ENCODE data around the gene CLSTN2. TPM values are rescaled to one million over a fixed set of nuclear protein-coding genes. Genes with fewer than 3 reads are reported as not detected.

Gene CLSTN2
- total and polyA plus RNA-seq, 9 donors = 28.9 to 263 (median 134) TPM

- Histone ChIP-seq H3K36me3 (no peaks in the 10 kb centered on the region), H3K27me3 (no peaks in the 10 kb centered on the region), H3K27ac (no peak overlapping the region), H3K9me3 (no peaks in the 10 kb centered on the region), H3K4me1 (ENCODE audit: insufficient read depth) (no peaks in the 10 kb centered on the region), H3K4me3 (no peak overlapping the region)
- DNase-seq = no peak
- TF ChIP-seq CTCF (IDR thresholded peaks at IDR 0.05) = no peak
- no peak for TF ChIP-seq POLR2A (IDR thresholded peaks at IDR 0.05)
- TF ChIP-seq EP300 (IDR thresholded peaks at IDR 0.05) = no peak
- intact Hi-C loops (cut with DNase I) = loop anchor here in 1 of 4 donors (2.0 kb wide), 1 partner anchor 17 kb away; no protein-coding TSS in a partner anchor
- 86 to 90% (median 86%) methylated on average over 3 of the region's 3 CpGs for WGBS, 3 donors
Measured at GRCh38 chr3:140597364-140597763, 662.4 kb downstream of the CLSTN2 start.

GRCh38 chr3:140597792-140598191, 662.8 kb downstream of the CLSTN2 start:
- H3K27me3 ChIP-seq = no peaks in the 10 kb centered on the region
- no peak for TF ChIP-seq EP300 (IDR thresholded peaks at IDR 0.05)
- no peak for TF ChIP-seq CTCF (IDR thresholded peaks at IDR 0.05)
- no peak for TF ChIP-seq POLR2A (IDR thresholded peaks at IDR 0.05)
- 41 to 60% (median 53%) methylated on average over 2 of the region's 2 CpGs for WGBS, 3 donors
- no peaks in the 10 kb centered on the region for H3K36me3 ChIP-seq
- H3K4me1 ChIP-seq (ENCODE audit: insufficient read depth) = no peaks in the 10 kb centered on the region
- H3K4me3 ChIP-seq = no peak overlapping the region
- intact Hi-C loops (cut with DNase I) = loop anchor here in 1 of 4 donors (2.0 kb wide), 1 partner anchor 17 kb away; no protein-coding TSS in a partner anchor
- DNase-seq = no peak
- H3K27ac ChIP-seq = no peak overlapping the region
- no peaks in the 10 kb centered on the region for H3K9me3 ChIP-seq

- Histone ChIP-seq H3K36me3 (no peaks in the 10 kb centered on the region), H3K4me1 (ENCODE audit: insufficient read depth) (no peaks in the 10 kb centered on the region), H3K27ac (no peak overlapping the region), H3K9me3 (no peaks in the 10 kb centered on the region), H3K4me3 (no peak overlapping the region), H3K27me3 (no peaks in the 10 kb centered on the region)
- no peak for DNase-seq
- no peak for TF ChIP-seq EP300 (IDR thresholded peaks at IDR 0.05)
- no peak for TF ChIP-seq POLR2A (IDR thresholded peaks at IDR 0.05)
- TF ChIP-seq CTCF (IDR thresholded peaks at IDR 0.05) = no peak
- intact Hi-C loops (cut with DNase I) = no loop called here
Measured at GRCh38 chr3:140599009-140599408, 664.0 kb downstream of the CLSTN2 start.

GRCh38 chr3:140599496-140599895, 664.5 kb downstream of the CLSTN2 start:
- Histone ChIP-seq H3K4me3 (no peak overlapping the region), H3K36me3 (no peaks in the 10 kb centered on the region), H3K9me3 (no peaks in the 10 kb centered on the region), H3K27me3 (no peaks in the 10 kb centered on the region), H3K27ac (no peak overlapping the region), H3K4me1 (ENCODE audit: insufficient read depth) (no peaks in the 10 kb centered on the region)
- intact Hi-C loops (cut with DNase I) = no loop called here
- TF ChIP-seq POLR2A (IDR thresholded peaks at IDR 0.05) (no peak), EP300 (IDR thresholded peaks at IDR 0.05) (no peak), CTCF (IDR thresholded peaks at IDR 0.05) (no peak)
- WGBS, 3 donors = 91 to 96% (median 93%) methylated on average over 1 of the region's 1 CpG
- DNase-seq = no peak
